K562 (cell line): ENCODE data around the gene SYNCRIP. TPM values are rescaled to one million over a fixed set of nuclear protein-coding genes. Genes with fewer than 3 reads are reported as not detected.
A peak's percentile ranks its signal among the peaks of the same experiment; 100 is the strongest.

Source experiments
- ATF6 ChIP-seq: sonication (generic); formaldehyde crosslinking; IDR thresholded peaks from 2 replicates; pipeline ENCODE4 v1.4.0; 2020; ENCODE audit warnings: mild to moderate bottlenecking, missing genetic modification reagents
- BRCA1 ChIP-seq, 2 experiments: fragments of 450-650 bp in 1 of 2; sonication (generic) in 1 of 2; formaldehyde crosslinking in 1 of 2; IDR thresholded peaks; 2 replicates each; pipeline versions ENCODE4 v1.5.0 to v1.6.1; 2017 to 2020; ENCODE audit warnings: mild to moderate bottlenecking in 1 of 2, missing genetic modification reagents in 1 of 2
- HDAC3 ChIP-seq: fragments of 450-650 bp; IDR thresholded peaks from 2 replicates; pipeline ENCODE4 v1.6.1; 2018; ENCODE audit warnings: borderline replicate concordance, mild to moderate bottlenecking, moderate library complexity; ENCODE audit not compliant: partially characterized antibody
- HOMEZ ChIP-seq: fragments of 250-450 bp; sonication (Bioruptor Pico); IDR thresholded peaks from 2 replicates; pipeline ENCODE4 v1.4.0; 2020; ENCODE audit warnings: mild to moderate bottlenecking, moderate library complexity
- KLF13 ChIP-seq: fragments of 450-650 bp; IDR thresholded peaks from 2 replicates; pipeline ENCODE4 v1.6.1; 2016; ENCODE audit warnings: missing genetic modification characterization, low read depth, mild to moderate bottlenecking, missing compliant biosample characterization, moderate library complexity, borderline replicate concordance
- KLF6 ChIP-seq: fragments of 250-450 bp; sonication (Bioruptor Pico); IDR thresholded peaks from 2 replicates; pipeline ENCODE4 v1.4.0; 2020; ENCODE audit warnings: mild to moderate bottlenecking, moderate library complexity, borderline replicate concordance
- NR0B1 ChIP-seq: fragments of 450-650 bp; IDR thresholded peaks from one replicate; pipeline ENCODE4 v1.6.1; 2018; ENCODE audit warnings: mild to moderate bottlenecking, moderate library complexity; ENCODE audit not compliant: partially characterized antibody
- PATZ1 ChIP-seq: fragments of 250-450 bp; sonication (Bioruptor Pico); IDR thresholded peaks from 2 replicates; pipeline ENCODE4 v1.5.0; 2020; ENCODE audit warnings: mild to moderate bottlenecking, borderline replicate concordance
- STAT5A ChIP-seq: IDR thresholded peaks from 2 replicates; pipeline ENCODE4 v1.6.1; 2012; ENCODE audit warnings: low read length, inconsistent platforms, borderline replicate concordance
- U2AF2 ChIP-seq: fragments of 200-400 bp; formaldehyde crosslinking; optimal IDR thresholded peaks from 2 replicates; pipeline ENCODE3; 2017; ENCODE audit warnings: low read depth, mild to moderate bottlenecking, low read length
- ZNF316 ChIP-seq: fragments of 450-650 bp; IDR thresholded peaks from 2 replicates; pipeline ENCODE4 v1.6.1; 2016
- ZNF384 ChIP-seq: IDR thresholded peaks from 2 replicates; pipeline ENCODE4 v1.6.1; 2012; ENCODE audit warnings: low read depth, low read length, improper control_type of control experiment
- ZNF444 ChIP-seq: fragments of 250-450 bp; sonication (Bioruptor Pico); IDR thresholded peaks from 2 replicates; pipeline ENCODE4 v1.4.0; 2020; ENCODE audit warnings: mild to moderate bottlenecking, moderate library complexity
- ZNF583 ChIP-seq: fragments of 250-450 bp; sonication (Bioruptor Pico); IDR thresholded peaks from 2 replicates; pipeline ENCODE4 v1.4.0; 2020
- ZNF764 ChIP-seq: fragments of 250-450 bp; sonication (Bioruptor Pico); IDR thresholded peaks from 2 replicates; pipeline ENCODE4 v1.4.0; 2020; ENCODE audit warnings: low read depth, mild to moderate bottlenecking, moderate library complexity
- polyA plus RNA-seq, 8 experiments: library from polyadenylated mRNA; depleted of rRNA in 4 of 8; stranded (reverse) in 5 of 8; unstranded in 3 of 8; fragments of >200 nt; fragmentation: Nextera tagmentation in 2 of 8; fragmentation: Illumina TruSeq in 1 of 8; extraction: Ambion mirVana in 2 of 8; extraction: Trizol in 1 of 8; gene quantifications; 2 replicates each; pipeline versions ENCODE4 v1.2.1 to v1.2.3, GENCODE V29; 2011 to 2014; ENCODE audit warnings: inconsistent platforms in 1 of 8, missing spikeins in 1 of 8
- total RNA-seq, 7 experiments: library from RNA; depleted of rRNA in 6 of 7; stranded (reverse); fragments of >200 nt in 6 of 7; fragmentation: Illumina TruSeq in 2 of 7; extraction: Trizol in 2 of 7; gene quantifications; 2 replicates each; pipeline versions ENCODE4 v1.2.1 to v1.2.3, GENCODE V29; 2011 to 2021; ENCODE audit warnings: low replicate concordance in 1 of 7
- TF ChIP-seq, protein P1 (sequence below): fragments of 450-650 bp; IDR thresholded peaks from 2 replicates; pipeline ENCODE4 v1.6.1; 2014; ENCODE audit warnings: low read depth, mild to moderate bottlenecking, moderate library complexity, borderline replicate concordance
- TF ChIP-seq, protein P2 (sequence below): fragments of 450-650 bp; IDR thresholded peaks from 2 replicates; pipeline ENCODE4 v1.6.1; 2016; ENCODE audit warnings: low read depth, mild to moderate bottlenecking, moderate library complexity

Gene SYNCRIP
- total and polyA plus RNA-seq, 9 of the 15 experiments (the other 6 are each of a cell fraction or from before 2014, with no cell fraction given), result 46.5 to 295 (median 140) TPM

GRCh38 chr6:85593438-85594196 lies 49.1 kb downstream of the SYNCRIP start, which contains the start of gene SNX14 (continued):
- TF ChIP-seq PATZ1 (CRISPR knock-in tag) (no peak), U2AF2 (no peak), KLF6 (CRISPR knock-in tag) (no peak), ZNF764 (CRISPR knock-in tag) (no peak), BRCA1 (IDR thresholded peaks at IDR 0.05) (no peak), BRCA1 (CRISPR knock-in tag; IDR thresholded peaks at IDR 0.05) (no peak), ATF6 (CRISPR knock-in tag) (peak; percentile 66; the same call in 1 of the 2 replicates), ZNF384 (no peak), ZNF444 (no peak), KLF13 (peak; percentile 74; the same call in 1 of the 2 replicates), NR0B1 (no peak), ZNF316 (no peak), STAT5A (no peak), ZNF583 (CRISPR knock-in tag) (0 out of 2 replicates have a peak, but pooled peaks have one; percentile 41), HOMEZ (CRISPR knock-in tag) (no peak), HDAC3 (no peak)
- TF ChIP-seq, protein P1, sequence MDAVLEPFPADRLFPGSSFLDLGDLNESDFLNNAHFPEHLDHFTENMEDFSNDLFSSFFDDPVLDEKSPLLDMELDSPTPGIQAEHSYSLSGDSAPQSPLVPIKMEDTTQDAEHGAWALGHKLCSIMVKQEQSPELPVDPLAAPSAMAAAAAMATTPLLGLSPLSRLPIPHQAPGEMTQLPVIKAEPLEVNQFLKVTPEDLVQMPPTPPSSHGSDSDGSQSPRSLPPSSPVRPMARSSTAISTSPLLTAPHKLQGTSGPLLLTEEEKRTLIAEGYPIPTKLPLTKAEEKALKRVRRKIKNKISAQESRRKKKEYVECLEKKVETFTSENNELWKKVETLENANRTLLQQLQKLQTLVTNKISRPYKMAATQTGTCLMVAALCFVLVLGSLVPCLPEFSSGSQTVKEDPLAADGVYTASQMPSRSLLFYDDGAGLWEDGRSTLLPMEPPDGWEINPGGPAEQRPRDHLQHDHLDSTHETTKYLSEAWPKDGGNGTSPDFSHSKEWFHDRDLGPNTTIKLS, result peak; percentile 17; the same call in 1 of the 2 replicates
- TF ChIP-seq, protein P2, sequence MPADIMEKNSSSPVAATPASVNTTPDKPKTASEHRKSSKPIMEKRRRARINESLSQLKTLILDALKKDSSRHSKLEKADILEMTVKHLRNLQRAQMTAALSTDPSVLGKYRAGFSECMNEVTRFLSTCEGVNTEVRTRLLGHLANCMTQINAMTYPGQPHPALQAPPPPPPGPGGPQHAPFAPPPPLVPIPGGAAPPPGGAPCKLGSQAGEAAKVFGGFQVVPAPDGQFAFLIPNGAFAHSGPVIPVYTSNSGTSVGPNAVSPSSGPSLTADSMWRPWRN, result no peak
